Gastrocnemius medialis (tissue), 4 donors: ENCODE results near the gene EPS15. TPM values are rescaled to one million over a fixed set of nuclear protein-coding genes. Genes with fewer than 3 reads are reported as not detected.

Source experiments
- ATAC-seq, 2 donors: fragments of 150-250 bp; one replicate each; pipeline ENCODE4 v1.9.1; 2016
- DNase-seq, 2 donors: peaks; one replicate each; pipeline ENCODE4 v3.0.0-alpha.2; 2019
- H3K27ac ChIP-seq, 4 donors: fragments of 200-600 bp; sonication (generic); 1 replicate in 1 of 4; 2 replicates in 3 of 4; pipeline ENCODE4 v1.5.1; 2016 to 2018; ENCODE audit warnings: mild to moderate bottlenecking in 2 of 4, moderate library complexity in 1 of 4
- H3K27me3 ChIP-seq, 3 donors: fragments of 200-600 bp; sonication (generic) in 2 of 3; 1 replicate in 1 of 3; 2 replicates in 2 of 3; pipeline versions ENCODE4 v1.5.1 to v1.6.0; 2016 to 2019; ENCODE audit warnings: mild to moderate bottlenecking in 1 of 3, moderate library complexity in 1 of 3
- H3K36me3 ChIP-seq, 2 donors: fragments of 200-600 bp; sonication (generic) in 1 of 2; one replicate each; pipeline ENCODE4 v1.5.1; 2017 to 2018
- H3K4me1 ChIP-seq, 2 donors: fragments of 200-600 bp; sonication (generic) in 1 of 2; one replicate each; pipeline ENCODE4 v1.5.1; 2016 to 2017; ENCODE audit warnings: mild to moderate bottlenecking in 2 of 2
- H3K4me3 ChIP-seq, 4 donors: fragments of 200-600 bp; sonication (generic) in 3 of 4; 1 replicate in 1 of 4; 2 replicates in 3 of 4; pipeline ENCODE4 v1.5.1; 2016 to 2019; ENCODE audit warnings: mild to moderate bottlenecking in 2 of 4
- H3K9me3 ChIP-seq, 3 donors: fragments of 200-600 bp; sonication (generic) in 2 of 3; 1 replicate in 1 of 3; 2 replicates in 2 of 3; pipeline ENCODE4 v1.5.1; 2016 to 2019
- POLR2A ChIP-seq, 2 donors: fragments of 450-650 bp; IDR thresholded peaks; one replicate each; pipeline ENCODE4 v1.6.1; 2017; ENCODE audit warnings: antibody characterized with exemption in 2 of 2, mild to moderate bottlenecking in 2 of 2, moderate library complexity in 2 of 2
- in situ Hi-C, 4 donors: fragments of 200-750 bp; cut with MboI; loops; one replicate each; pipeline versions ENCODE4 v1.15.0 to v1.8.0; 2017; ENCODE audit warnings: low sequenced_read_pairs in 4 of 4
- intact Hi-C: fragments of 100-400 bp; cut with DNase I; formaldehyde crosslinking; loops from one replicate; pipeline ENCODE4 v1.15.1; 2023; ENCODE audit warnings: low total_unique reads
- total RNA-seq, 4 donors: library from RNA; depleted of rRNA; stranded (reverse); fragments of >200 nt; gene quantifications; one replicate each; pipeline versions ENCODE4 v1.1.0 to v1.2.3, GENCODE V29; 2016
- TF ChIP-seq, protein P1 (sequence below), 5 experiments: fragments of 450-650 bp in 3 of 5; fragments of 200-600 bp in 2 of 5; sonication (generic) in 2 of 5; IDR thresholded peaks in 4 of 5; conservative IDR thresholded peaks in 1 of 5; 1 replicate in 4 of 5; 2 replicates in 1 of 5; pipeline ENCODE4 v1.5.1; 2016 to 2019; ENCODE audit warnings: antibody characterized with exemption in 5 of 5, mild to moderate bottlenecking in 3 of 5, moderate library complexity in 3 of 5

The EPS15 gene
- total RNA-seq, 4 donors from 2014 or later = 44.8 to 121 (median 71.0) TPM

DNA sequence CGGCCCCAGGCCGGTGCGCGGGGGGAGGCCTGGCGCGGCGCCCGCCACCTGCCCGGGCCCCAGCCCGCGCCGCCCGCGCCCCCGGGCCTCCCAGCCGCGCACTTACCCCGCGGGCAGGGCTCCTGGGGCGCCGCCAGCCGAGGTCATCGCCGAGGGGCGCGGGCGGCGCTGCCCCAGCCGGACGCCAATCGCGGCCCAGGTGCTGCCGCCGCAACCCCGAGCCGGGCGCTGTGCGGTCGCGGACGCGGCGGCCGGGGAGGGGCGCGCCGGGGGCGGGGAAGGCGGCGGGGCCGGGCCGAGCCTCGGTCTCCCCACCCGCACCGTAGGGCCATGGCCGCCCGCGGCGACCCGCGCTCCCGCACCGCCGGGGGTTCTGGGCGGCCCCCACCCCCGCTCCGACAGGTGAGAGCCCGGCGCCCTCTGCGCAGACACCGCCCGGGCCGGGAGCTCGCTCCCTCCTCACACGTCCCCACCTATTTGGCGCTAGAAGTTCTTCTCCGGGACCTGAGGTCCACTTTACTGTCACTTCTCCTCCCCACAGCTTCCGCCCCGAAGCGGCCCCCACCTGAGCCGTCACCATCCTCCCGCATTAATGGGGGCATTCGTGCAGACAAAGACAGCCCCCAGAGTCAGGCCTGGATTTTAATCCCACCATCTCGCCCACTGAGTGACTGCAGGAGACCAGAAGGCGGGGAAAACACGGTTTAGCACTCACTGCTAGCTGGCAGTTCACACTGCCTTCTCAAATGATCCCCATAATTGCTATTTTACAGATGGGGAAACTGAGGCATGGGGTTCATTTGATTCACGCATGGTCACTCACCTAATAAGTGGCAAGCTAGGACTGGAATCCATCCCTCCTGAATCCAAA, 188.5 kb downstream of the EPS15 start, which contains the start of gene TTC39A:
Gene TTC39A (minus strand): TSS at position 232 of the 871 bp plus-strand sequence. CDS start 85 bp downstream, at position 147.
- H3K9me3 ChIP-seq = no peaks in the 10 kb centered on the region
- H3K4me3 ChIP-seq = peak within 1 kb of the TSS; percentile 52 to 70 (median 62)
- no peaks in the 10 kb centered on the region for H3K36me3 ChIP-seq
- DNase-seq (no peak), ATAC-seq (peak; percentile 28 to 37)
- no peaks in the 10 kb centered on the region for H3K27me3 ChIP-seq
- TF ChIP-seq POLR2A (IDR thresholded peaks at IDR 0.05) = no peak
- TF ChIP-seq, protein P1, sequence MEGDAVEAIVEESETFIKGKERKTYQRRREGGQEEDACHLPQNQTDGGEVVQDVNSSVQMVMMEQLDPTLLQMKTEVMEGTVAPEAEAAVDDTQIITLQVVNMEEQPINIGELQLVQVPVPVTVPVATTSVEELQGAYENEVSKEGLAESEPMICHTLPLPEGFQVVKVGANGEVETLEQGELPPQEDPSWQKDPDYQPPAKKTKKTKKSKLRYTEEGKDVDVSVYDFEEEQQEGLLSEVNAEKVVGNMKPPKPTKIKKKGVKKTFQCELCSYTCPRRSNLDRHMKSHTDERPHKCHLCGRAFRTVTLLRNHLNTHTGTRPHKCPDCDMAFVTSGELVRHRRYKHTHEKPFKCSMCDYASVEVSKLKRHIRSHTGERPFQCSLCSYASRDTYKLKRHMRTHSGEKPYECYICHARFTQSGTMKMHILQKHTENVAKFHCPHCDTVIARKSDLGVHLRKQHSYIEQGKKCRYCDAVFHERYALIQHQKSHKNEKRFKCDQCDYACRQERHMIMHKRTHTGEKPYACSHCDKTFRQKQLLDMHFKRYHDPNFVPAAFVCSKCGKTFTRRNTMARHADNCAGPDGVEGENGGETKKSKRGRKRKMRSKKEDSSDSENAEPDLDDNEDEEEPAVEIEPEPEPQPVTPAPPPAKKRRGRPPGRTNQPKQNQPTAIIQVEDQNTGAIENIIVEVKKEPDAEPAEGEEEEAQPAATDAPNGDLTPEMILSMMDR (IDR thresholded peaks at IDR 0.05 in 4 of 5, conservative IDR thresholded peaks at IDR 0.05 in 1 of 5) = no peak
- in situ Hi-C loops = no loop called here
- H3K4me1 ChIP-seq = peaks cover 7 to 12% of the 10 kb centered on the region in 2 donors
- intact Hi-C loops = no loop called here
- peak within 1 kb of the TSS; percentile 31 to 74 (median 66) for H3K27ac ChIP-seq

DNA sequence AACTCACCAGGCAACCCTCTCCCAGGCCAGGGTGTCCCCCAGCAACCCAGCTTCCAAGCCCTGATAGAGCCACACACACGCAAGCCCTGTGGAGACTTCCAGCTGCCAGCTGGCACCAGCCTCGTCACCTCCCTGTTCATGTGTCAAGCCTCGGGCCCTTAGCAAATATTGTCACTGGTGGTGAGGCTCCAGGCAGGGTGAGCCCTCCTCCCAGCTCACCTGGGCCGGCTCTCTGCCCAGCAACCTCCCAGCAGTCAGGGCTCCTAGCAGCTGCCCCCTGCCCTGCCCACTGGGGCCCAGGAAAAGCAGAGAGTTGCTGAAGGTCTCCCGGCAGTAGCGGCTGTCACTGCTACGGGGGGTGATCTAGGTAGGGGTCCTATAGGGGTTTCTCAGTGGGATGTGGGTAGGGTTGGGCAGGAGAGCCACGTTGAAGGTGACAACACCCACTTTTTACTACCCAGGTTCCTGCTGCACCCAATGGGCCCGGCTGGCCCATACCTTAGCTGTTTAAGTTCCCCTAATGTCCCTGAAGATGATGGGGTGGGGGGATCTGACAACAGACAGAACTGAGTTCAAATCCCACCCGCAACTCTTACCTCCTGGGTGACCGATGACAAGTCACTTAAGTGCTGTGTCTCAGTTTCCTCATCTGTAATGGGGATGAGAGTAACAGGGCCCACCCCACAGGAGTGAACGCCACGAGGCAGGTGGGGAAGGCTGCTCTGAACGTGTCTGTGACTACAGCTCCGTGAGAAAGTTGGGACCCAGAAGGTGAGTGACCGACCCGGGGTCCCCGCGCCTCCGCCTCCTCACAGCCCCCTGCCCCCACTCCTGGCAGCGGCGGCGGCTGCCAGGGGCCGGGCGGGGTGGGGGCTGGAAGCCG, 189.4 kb downstream of the EPS15 start:
- peak in 1 of 2 donors; percentile 14 for ATAC-seq
- in situ Hi-C loops (no loop called here), intact Hi-C loops (no loop called here)
- no peaks in the 10 kb centered on the region for H3K27me3 ChIP-seq
- peak overlapping the region in 3 of 4 donors; percentile 3 to 39 (median 22) for H3K27ac ChIP-seq
- H3K4me1 ChIP-seq = peaks cover 7 to 12% of the 10 kb centered on the region in 2 donors
- H3K9me3 ChIP-seq = no peaks in the 10 kb centered on the region
- peak; percentile 36 to 54 for DNase-seq
- TF ChIP-seq POLR2A (IDR thresholded peaks at IDR 0.05) = no peak
- TF ChIP-seq, protein P1 (IDR thresholded peaks at IDR 0.05 in 4 of 5, conservative IDR thresholded peaks at IDR 0.05 in 1 of 5) = no peak
- no peaks in the 10 kb centered on the region for H3K36me3 ChIP-seq
- peak overlapping the region in 1 of 4 donors; percentile 23 for H3K4me3 ChIP-seq

DNA sequence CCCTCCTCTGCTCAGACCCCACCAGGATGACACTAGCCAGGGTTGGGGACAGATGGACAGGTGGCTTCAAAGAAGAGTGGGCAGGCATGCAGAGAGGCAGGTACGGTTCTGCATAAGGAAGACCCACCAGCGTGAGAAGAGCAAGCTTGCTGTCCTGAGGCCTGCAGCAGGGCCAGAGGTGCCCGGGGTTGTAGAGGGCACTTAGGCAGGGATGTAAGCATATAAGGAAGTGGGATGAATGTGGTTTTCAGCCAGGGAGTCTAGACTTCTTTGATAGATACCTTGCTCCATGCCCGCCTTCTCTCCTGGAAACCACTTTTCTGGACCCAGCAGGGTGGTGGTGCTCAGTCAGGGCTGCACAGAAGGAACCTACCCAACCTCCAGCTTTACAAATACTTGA, 190.1 kb downstream of the EPS15 start:
- TF ChIP-seq POLR2A (IDR thresholded peaks at IDR 0.05) = no peak
- TF ChIP-seq, protein P1 (IDR thresholded peaks at IDR 0.05 in 4 of 5, conservative IDR thresholded peaks at IDR 0.05 in 1 of 5) = no peak
- Histone ChIP-seq H3K36me3 (no peaks in the 10 kb centered on the region), H3K9me3 (no peaks in the 10 kb centered on the region), H3K4me1 (peaks cover 7 to 12% of the 10 kb centered on the region in 2 donors), H3K4me3 (no peak overlapping the region), H3K27ac (peak overlapping the region in 2 of 4 donors; percentile 3 to 39), H3K27me3 (no peaks in the 10 kb centered on the region)
- DNase-seq = no peak
- intact Hi-C loops (no loop called here), in situ Hi-C loops (no loop called here)
- no peak for ATAC-seq

DNA sequence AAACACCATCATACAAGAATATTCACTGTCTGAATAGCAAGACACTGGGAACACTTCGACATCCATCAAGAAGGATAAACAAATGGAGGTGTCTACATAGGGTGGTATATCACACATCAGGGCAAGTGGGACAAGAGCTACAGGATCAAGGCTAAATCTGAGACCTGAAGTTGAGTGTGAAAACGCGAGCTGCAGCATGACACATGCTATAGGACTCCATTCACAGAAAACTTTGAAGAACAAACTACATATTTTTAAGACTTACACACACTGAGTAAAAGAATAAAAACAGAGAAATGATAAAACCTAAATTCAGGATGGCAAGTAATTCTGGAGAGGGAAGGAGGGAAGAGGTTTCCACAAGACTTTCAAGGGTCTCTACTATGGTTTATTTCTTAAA, 190.8 kb downstream of the EPS15 start:
- TF ChIP-seq, protein P1 (IDR thresholded peaks at IDR 0.05 in 4 of 5, conservative IDR thresholded peaks at IDR 0.05 in 1 of 5) = no peak
- no peaks in the 10 kb centered on the region for H3K27me3 ChIP-seq
- H3K4me1 ChIP-seq = peaks cover 7 to 12% of the 10 kb centered on the region in 2 donors
- H3K4me3 ChIP-seq = no peak overlapping the region
- H3K9me3 ChIP-seq = no peaks in the 10 kb centered on the region
- H3K36me3 ChIP-seq = no peaks in the 10 kb centered on the region
- intact Hi-C loops (no loop called here), in situ Hi-C loops (no loop called here)
- H3K27ac ChIP-seq = no peak overlapping the region
- no peak for DNase-seq
- no peak for ATAC-seq
